ENCODE measurements around the gene KCNS1. TPM values are rescaled to one million over a fixed set of nuclear protein-coding genes. Genes with fewer than 3 reads are reported as not detected.
"Not testable (repeated sequence)": the region's sequence is repeated elsewhere in the genome, so short reads cannot be mapped to it uniquely, and the experiment has no call there.

KCNS1 gene
- 1 to 10 TPM; 1.0 to 5.5 (median 2.3) TPM for total RNA-seq

GRCh38 chr20:45100563-45101245, at the start of gene KCNS1:
Gene KCNS1 (minus strand): TSS chr20:45101127. CDS start chr20:45099236, 1,891 bp downstream.
- DNase-seq (ENCODE audit: low spot score in 2 of 2): peak in 1 of 2 donors; percentile 59
- Histone ChIP-seq H3K27me3 (peaks cover 32% of the 10 kb centered on the region), H3K36me3 (no peaks in the 10 kb centered on the region), H3K9me3 (no peaks in the 10 kb centered on the region), H3K4me1 (peaks cover 27% of the 10 kb centered on the region), H3K4me3 (peak within 1 kb of the TSS; percentile 11), H3K27ac (no peak within 1 kb of the TSS)
- no peak for TF ChIP-seq POLR2A (IDR thresholded peaks at IDR 0.05)
- TF ChIP-seq POLR2AphosphoS5 (IDR thresholded peaks at IDR 0.05): no peak
- no peak for TF ChIP-seq EP300 (IDR thresholded peaks at IDR 0.05)
- TF ChIP-seq CTCF (IDR thresholded peaks at IDR 0.05): no peak
- whole genome bisulfite sequencing: 25% methylated on average over 8 of the region's 38 CpGs

GRCh38 chr20:45149062-45149461, 48.1 kb upstream of the KCNS1 start:
- Histone ChIP-seq H3K4me3 (no peak overlapping the region), H3K27me3 (peaks cover 12% of the 10 kb centered on the region), H3K36me3 (no peaks in the 10 kb centered on the region), H3K4me1 (no peaks in the 10 kb centered on the region), H3K27ac (no peak overlapping the region), H3K9me3 (no peaks in the 10 kb centered on the region)
- WGBS: 97% methylated on average over 3 of the region's 3 CpGs
- DNase-seq (ENCODE audit: low spot score in 2 of 2): no peak
- TF ChIP-seq EP300 (IDR thresholded peaks at IDR 0.05): no peak
- no peak for TF ChIP-seq POLR2AphosphoS5 (IDR thresholded peaks at IDR 0.05)
- no peak for TF ChIP-seq CTCF (IDR thresholded peaks at IDR 0.05)
- TF ChIP-seq POLR2A (IDR thresholded peaks at IDR 0.05): no peak

GRCh38 chr20:45140836-45141235, 39.9 kb upstream of the KCNS1 start:
- Histone ChIP-seq H3K27ac (no peak overlapping the region), H3K4me1 (no peaks in the 10 kb centered on the region), H3K9me3 (no peaks in the 10 kb centered on the region), H3K36me3 (no peaks in the 10 kb centered on the region), H3K27me3 (peaks cover 14% of the 10 kb centered on the region), H3K4me3 (no peak overlapping the region)
- TF ChIP-seq CTCF (IDR thresholded peaks at IDR 0.05) (no peak), POLR2A (IDR thresholded peaks at IDR 0.05) (no peak), EP300 (IDR thresholded peaks at IDR 0.05) (no peak), POLR2AphosphoS5 (IDR thresholded peaks at IDR 0.05) (no peak)
- no peak for DNase-seq (ENCODE audit: low spot score in 2 of 2)
- 82% methylated on average over 4 of the region's 4 CpGs for WGBS

GRCh38 chr20:45139733-45140375, 38.9 kb upstream of the KCNS1 start:
- DNase-seq (ENCODE audit: low spot score in 2 of 2); H3K9me3 ChIP-seq: not testable (repeated sequence)

GRCh38 chr20:45138561-45139300, 37.8 kb upstream of the KCNS1 start:
- H3K4me1 ChIP-seq: no peaks in the 10 kb centered on the region
- no peaks in the 10 kb centered on the region for H3K9me3 ChIP-seq
- DNase-seq (ENCODE audit: low spot score in 2 of 2): peak in 1 of 2 donors; percentile 88
- peaks cover 2% of the 10 kb centered on the region for H3K27me3 ChIP-seq
- H3K27ac ChIP-seq: no peak overlapping the region
- TF ChIP-seq POLR2AphosphoS5 (IDR thresholded peaks at IDR 0.05) (no peak), EP300 (IDR thresholded peaks at IDR 0.05) (no peak), CTCF (IDR thresholded peaks at IDR 0.05) (peak; percentile 67 to 70), POLR2A (IDR thresholded peaks at IDR 0.05) (no peak)
- no peaks in the 10 kb centered on the region for H3K36me3 ChIP-seq
- H3K4me3 ChIP-seq: no peak overlapping the region
- WGBS: 33% methylated on average over 20 of the region's 20 CpGs

More at GRCh38 chr20:45139733-45140375, 38.9 kb upstream of the KCNS1 start:
- not testable (repeated sequence) for H3K36me3 ChIP-seq, H3K27ac ChIP-seq, H3K4me1 ChIP-seq, H3K27me3 ChIP-seq, H3K4me3 ChIP-seq
- 99% methylated on average over 5 of the region's 5 CpGs for WGBS

All from suprapubic skin (tissue), 4 donors.